ENCODE data around the gene BAIAP2.

BAIAP2 gene

GRCh38 chr17:81052199-81052997 is 17.4 kb downstream of the BAIAP2 start:
- in situ Hi-C loops (cut with MboI; ENCODE audit: low sequenced_read_pairs, unreplicated experiment) = no loop called here
- no peak for TF ChIP-seq CTCF (IDR thresholded peaks at IDR 0.05; ENCODE audit: borderline replicate concordance, control extremely low read depth, extremely low read depth, insufficient read depth, missing control alignments)
- DNase-seq (ENCODE audit: low spot score) = no peak

- no peak for TF ChIP-seq CTCF (IDR thresholded peaks at IDR 0.05; ENCODE audit: borderline replicate concordance, control extremely low read depth, extremely low read depth, insufficient read depth, missing control alignments)
- DNase-seq (ENCODE audit: low spot score) = no peak
- in situ Hi-C loops (cut with MboI; ENCODE audit: low sequenced_read_pairs, unreplicated experiment) = no loop called here
Observed at GRCh38 chr17:81053041-81053970, 18.4 kb downstream of the BAIAP2 start.

GRCh38 chr17:81054308-81054707 is 19.4 kb downstream of the BAIAP2 start:
- no peak for TF ChIP-seq CTCF (IDR thresholded peaks at IDR 0.05; ENCODE audit: borderline replicate concordance, control extremely low read depth, extremely low read depth, insufficient read depth, missing control alignments)
- DNase-seq (ENCODE audit: low spot score) = no peak
- in situ Hi-C loops (cut with MboI; ENCODE audit: low sequenced_read_pairs, unreplicated experiment) = no loop called here

- no peak for TF ChIP-seq CTCF (IDR thresholded peaks at IDR 0.05; ENCODE audit: borderline replicate concordance, control extremely low read depth, extremely low read depth, insufficient read depth, missing control alignments)
- in situ Hi-C loops (cut with MboI; ENCODE audit: low sequenced_read_pairs, unreplicated experiment) = no loop called here
- no peak for DNase-seq (ENCODE audit: low spot score)
Observed at GRCh38 chr17:81054881-81055370, 20.0 kb downstream of the BAIAP2 start.

GRCh38 chr17:81056312-81056711 is 21.4 kb downstream of the BAIAP2 start:
- no peak for DNase-seq (ENCODE audit: low spot score)
- no peak for TF ChIP-seq CTCF (IDR thresholded peaks at IDR 0.05; ENCODE audit: borderline replicate concordance, control extremely low read depth, extremely low read depth, insufficient read depth, missing control alignments)
- in situ Hi-C loops (cut with MboI; ENCODE audit: low sequenced_read_pairs, unreplicated experiment) = no loop called here

- TF ChIP-seq CTCF (IDR thresholded peaks at IDR 0.05; ENCODE audit: borderline replicate concordance, control extremely low read depth, extremely low read depth, insufficient read depth, missing control alignments) = no peak
- DNase-seq (ENCODE audit: low spot score) = no peak
- in situ Hi-C loops (cut with MboI; ENCODE audit: low sequenced_read_pairs, unreplicated experiment) = no loop called here
Observed at GRCh38 chr17:81057079-81057730, 22.3 kb downstream of the BAIAP2 start.

Measured in GM13976 (cell line).